Testis (tissue), 3 donors: ENCODE data around the gene PDE6D. TPM values are rescaled to one million over a fixed set of nuclear protein-coding genes. Genes with fewer than 3 reads are reported as not detected.

ENCODE experiments used
- DNase-seq: peaks from one replicate; pipeline ENCODE4 v3.0.0-alpha.2; 2019
- H3K27ac ChIP-seq, 2 donors: fragments of 200-600 bp; sonication (generic); one replicate each; pipeline ENCODE4 v1.5.1; 2019
- H3K27me3 ChIP-seq: fragments of 200-600 bp; sonication (generic); one replicate; pipeline ENCODE4 v1.5.1; 2019
- H3K36me3 ChIP-seq: fragments of 200-600 bp; sonication (generic); one replicate; pipeline ENCODE4 v1.5.1; 2017; ENCODE audit warnings: low read depth; ENCODE audit errors: missing control alignments
- H3K4me1 ChIP-seq: fragments of 200-600 bp; sonication (generic); one replicate; pipeline ENCODE4 v1.5.1; 2019
- H3K4me3 ChIP-seq, 2 donors: fragments of 200-600 bp; sonication (generic); one replicate each; pipeline ENCODE4 v1.5.1; 2017 to 2019
- H3K9me3 ChIP-seq: fragments of 200-600 bp; sonication (generic); one replicate; pipeline ENCODE4 v1.5.1; 2017
- CTCF ChIP-seq, 3 experiments: fragments of 450-650 bp in 2 of 3; fragments of 200-600 bp in 1 of 3; sonication (generic) in 1 of 3; IDR thresholded peaks; one replicate each; pipeline ENCODE4 v1.5.1; 2016 to 2019; ENCODE audit warnings: antibody characterized with exemption in 3 of 3, mild to moderate bottlenecking in 2 of 3, moderate library complexity in 1 of 3
- POLR2A ChIP-seq: fragments of 450-650 bp; IDR thresholded peaks from one replicate; pipeline ENCODE4 v1.6.1; 2017; ENCODE audit warnings: antibody characterized with exemption, mild to moderate bottlenecking, moderate library complexity
- WGBS, 2 donors: methylation state at CpG; one replicate each; pipeline ENCODE4 v1.1.5; 2018; 5-methylcytosine and 5-hydroxymethylcytosine counted together
- intact Hi-C: fragments of 100-400 bp; cut with DNase I; formaldehyde crosslinking; loops from one replicate; pipeline ENCODE4 v1.15.1; 2023; ENCODE audit warnings: low total_unique reads
- polyA plus RNA-seq: library from polyadenylated mRNA; stranded (reverse); fragments of 350-450 nt; fragmentation: Illumina TruSeq; extraction: RNeasy Lipid Tissue Mini Kit (QIAGEN cat#74804); gene quantifications from one replicate; pipeline ENCODE4 v1.2.3, GENCODE V29; 2014; ENCODE audit warnings: low read depth, low replicate concordance; ENCODE audit not compliant: insufficient read depth
- total RNA-seq, 2 donors: library from RNA; depleted of rRNA; stranded (reverse); fragments of >200 nt; gene quantifications; one replicate each; pipeline ENCODE4 v1.2.3, GENCODE V29; 2016

The PDE6D gene
- total and polyA plus RNA-seq, 3 donors from 2014 or later: 39.9 to 102 (median 66.5) TPM

- H3K9me3 ChIP-seq: no peaks in the 10 kb centered on the region
- WGBS, 2 donors: 88 to 97% methylated on average over 8 of the region's 8 CpGs
These were observed 35.4 kb upstream of the PDE6D start for GRCh38 chr2:231816327-231817026.

GRCh38 chr2:231810905-231811304 is 29.8 kb upstream of the PDE6D start:
- Histone ChIP-seq H3K4me3 (no peak overlapping the region), H3K27me3 (no peaks in the 10 kb centered on the region), H3K36me3 (no peaks in the 10 kb centered on the region), H3K27ac (no peak overlapping the region), H3K4me1 (no peaks in the 10 kb centered on the region), H3K9me3 (no peaks in the 10 kb centered on the region)
- intact Hi-C loops: no loop called here
- no peak for DNase-seq
- no peak for TF ChIP-seq CTCF (IDR thresholded peaks at IDR 0.05)
- TF ChIP-seq POLR2A: no peak

More at GRCh38 chr2:231816327-231817026, 35.4 kb upstream of the PDE6D start:
- intact Hi-C loops: no loop called here
- no peak for DNase-seq
- H3K4me1 ChIP-seq: no peaks in the 10 kb centered on the region
- no peaks in the 10 kb centered on the region for H3K27me3 ChIP-seq
- no peaks in the 10 kb centered on the region for H3K36me3 ChIP-seq
- no peak for TF ChIP-seq POLR2A
- no peak for TF ChIP-seq CTCF (IDR thresholded peaks at IDR 0.05)
- no peak overlapping the region for H3K27ac ChIP-seq
- no peak overlapping the region for H3K4me3 ChIP-seq

GRCh38 chr2:231807020-231807419 is 25.9 kb upstream of the PDE6D start:
- no peaks in the 10 kb centered on the region for H3K36me3 ChIP-seq
- DNase-seq: no peak
- TF ChIP-seq CTCF (IDR thresholded peaks at IDR 0.05) (no peak), POLR2A (no peak)
- intact Hi-C loops: no loop called here
- H3K27ac ChIP-seq: no peak overlapping the region
- no peaks in the 10 kb centered on the region for H3K27me3 ChIP-seq
- H3K4me1 ChIP-seq: no peaks in the 10 kb centered on the region
- 89 to 91% methylated on average over 2 of the region's 2 CpGs for WGBS, 2 donors
- H3K4me3 ChIP-seq: no peak overlapping the region
- no peaks in the 10 kb centered on the region for H3K9me3 ChIP-seq

- intact Hi-C loops: no loop called here
- no peaks in the 10 kb centered on the region for H3K27me3 ChIP-seq
- no peak overlapping the region for H3K4me3 ChIP-seq
- 92 to 94% methylated on average over 9 of the region's 9 CpGs for WGBS, 2 donors
- TF ChIP-seq POLR2A (no peak), CTCF (IDR thresholded peaks at IDR 0.05) (no peak)
- no peaks in the 10 kb centered on the region for H3K9me3 ChIP-seq
- no peaks in the 10 kb centered on the region for H3K36me3 ChIP-seq
- H3K4me1 ChIP-seq: no peaks in the 10 kb centered on the region
- H3K27ac ChIP-seq: no peak overlapping the region
- DNase-seq: no peak
These were observed 22.5 kb upstream of the PDE6D start for GRCh38 chr2:231803501-231804138.
